HEK293 (cell line): ENCODE measurements around the gene SLC16A13.
A peak's percentile ranks its signal among the peaks of the same experiment; 100 is the strongest.

ENCODE experiments used
- CTCF ChIA-PET: fragments of 350-600 bp; formaldehyde crosslinking; extraction: SDS; loops from one replicate; lab custom pipeline; 2021; ENCODE audit warnings: antibody characterized with exemption; lab: Yijun Ruan, JAX
- POLR2A ChIA-PET: fragments of 300-600 bp; formaldehyde crosslinking; extraction: SDS; loops from one replicate; lab custom pipeline; 2020; ENCODE audit warnings: antibody characterized with exemption, inconsistent platforms; lab: Yijun Ruan, JAX
- H3K27ac ChIP-seq: fragments of 200-500 bp; sonication (Bioruptor generic); 2 replicates; pipeline ENCODE4 v1.5.1; 2014; ENCODE audit warnings: low read depth, low read length, control low read depth, inconsistent platforms; ENCODE audit errors: extremely low read depth
- H3K36me3 ChIP-seq, 2 experiments: fragments of 200-500 bp in 1 of 2; sonication (Bioruptor generic) in 1 of 2; 1 replicate in 1 of 2; 2 replicates in 1 of 2; pipeline ENCODE4 v1.5.1; 2014 to 2017; ENCODE audit warnings: inconsistent platforms in 2 of 2, low read length in 2 of 2; ENCODE audit not compliant: control insufficient read depth in 2 of 2, insufficient read depth in 1 of 2
- H3K4me1 ChIP-seq: fragments of 200-500 bp; sonication (Bioruptor generic); 2 replicates; pipeline ENCODE4 v1.5.1; 2014; ENCODE audit warnings: mild to moderate bottlenecking, low read length, inconsistent platforms; ENCODE audit not compliant: control insufficient read depth, insufficient read depth
- H3K4me3 ChIP-seq: 2 replicates; pipeline ENCODE4 v1.5.1; 2011; ENCODE audit warnings: low read depth, mild to moderate bottlenecking, control low read depth, low read length, moderate library complexity
- H3K9me3 ChIP-seq: fragments of 200-500 bp; sonication (Bioruptor generic); 2 replicates; pipeline ENCODE4 v1.5.1; 2014; ENCODE audit warnings: low read depth, low read length, inconsistent platforms; ENCODE audit not compliant: control insufficient read depth, insufficient read depth
- GLIS1 ChIP-seq: fragments of 450-650 bp; formaldehyde crosslinking; IDR thresholded peaks from 2 replicates; pipeline ENCODE4 v1.5.1; 2016; ENCODE audit warnings: missing biosample characterization, missing genetic modification characterization
- HOXD13 ChIP-seq: sonication (generic); formaldehyde crosslinking; IDR thresholded peaks from 2 replicates; pipeline ENCODE4 v1.8.0; 2022; ENCODE audit warnings: missing genetic modification reagents, borderline replicate concordance
- INSM2 ChIP-seq: fragments of 450-650 bp; formaldehyde crosslinking; IDR thresholded peaks from 2 replicates; pipeline ENCODE4 v1.5.1; 2016; ENCODE audit warnings: missing biosample characterization, missing genetic modification characterization
- KLF16 ChIP-seq: fragments of 450-650 bp; formaldehyde crosslinking; IDR thresholded peaks from 2 replicates; pipeline ENCODE4 v1.5.1; 2017; ENCODE audit warnings: missing biosample characterization, missing genetic modification characterization
- KLF9 ChIP-seq: fragments of 450-650 bp; formaldehyde crosslinking; IDR thresholded peaks from 2 replicates; pipeline ENCODE4 v1.5.1; 2016; ENCODE audit warnings: missing biosample characterization, missing genetic modification characterization, low read depth
- OVOL3 ChIP-seq: fragments of 450-650 bp; formaldehyde crosslinking; IDR thresholded peaks from 2 replicates; pipeline ENCODE4 v1.5.1; 2016; ENCODE audit warnings: missing biosample characterization, missing genetic modification characterization
- RBAK ChIP-seq: fragments of 450-650 bp; formaldehyde crosslinking; IDR thresholded peaks from 2 replicates; pipeline ENCODE4 v1.5.1; 2016; ENCODE audit warnings: missing biosample characterization, missing genetic modification characterization
- ZBTB1 ChIP-seq: fragments of 450-650 bp; formaldehyde crosslinking; IDR thresholded peaks from 2 replicates; pipeline ENCODE4 v1.5.1; 2016; ENCODE audit warnings: missing biosample characterization, missing genetic modification characterization
- ZBTB48 ChIP-seq: fragments of 450-650 bp; formaldehyde crosslinking; IDR thresholded peaks from 2 replicates; pipeline ENCODE4 v1.5.1; 2016; ENCODE audit warnings: missing biosample characterization, missing genetic modification characterization
- ZBTB6 ChIP-seq: fragments of 450-650 bp; formaldehyde crosslinking; IDR thresholded peaks from 2 replicates; pipeline ENCODE4 v1.5.1; 2017; ENCODE audit warnings: missing biosample characterization, missing genetic modification characterization
- ZNF112 ChIP-seq: fragments of 450-650 bp; formaldehyde crosslinking; IDR thresholded peaks from 2 replicates; pipeline ENCODE4 v1.5.0; 2017; ENCODE audit warnings: missing biosample characterization, missing genetic modification characterization
- ZNF132 ChIP-seq: fragments of 450-650 bp; formaldehyde crosslinking; IDR thresholded peaks from 2 replicates; pipeline ENCODE4 v1.5.1; 2017; ENCODE audit warnings: missing biosample characterization, missing genetic modification characterization, borderline replicate concordance
- ZNF140 ChIP-seq: fragments of 450-650 bp; formaldehyde crosslinking; IDR thresholded peaks from 2 replicates; pipeline ENCODE4 v1.5.1; 2016; ENCODE audit warnings: missing biosample characterization, missing genetic modification characterization
- ZNF174 ChIP-seq: fragments of 450-650 bp; formaldehyde crosslinking; IDR thresholded peaks from 2 replicates; pipeline ENCODE4 v1.5.0; 2017; ENCODE audit warnings: missing biosample characterization, mild to moderate bottlenecking, missing genetic modification characterization
- ZNF239 ChIP-seq: fragments of 450-650 bp; formaldehyde crosslinking; IDR thresholded peaks from 2 replicates; pipeline ENCODE4 v1.5.1; 2016; ENCODE audit warnings: missing biosample characterization, missing genetic modification characterization
- ZNF302 ChIP-seq: fragments of 450-650 bp; formaldehyde crosslinking; IDR thresholded peaks from 2 replicates; pipeline ENCODE4 v1.5.1; 2016; ENCODE audit warnings: missing biosample characterization, missing genetic modification characterization, low read depth
- ZNF37A ChIP-seq: fragments of 450-650 bp; IDR thresholded peaks from 2 replicates; pipeline ENCODE4 v1.5.1; 2018; ENCODE audit warnings: missing biosample characterization, missing genetic modification characterization
- ZNF548 ChIP-seq: fragments of 450-650 bp; formaldehyde crosslinking; IDR thresholded peaks from 2 replicates; pipeline ENCODE4 v1.5.1; 2016; ENCODE audit warnings: missing biosample characterization, missing genetic modification characterization
- ZNF558 ChIP-seq: fragments of 450-650 bp; formaldehyde crosslinking; IDR thresholded peaks from 2 replicates; pipeline ENCODE4 v1.5.1; 2016; ENCODE audit warnings: missing biosample characterization, missing genetic modification characterization
- ZNF585B ChIP-seq: fragments of 450-650 bp; formaldehyde crosslinking; IDR thresholded peaks from 2 replicates; pipeline ENCODE4 v1.5.1; 2016; ENCODE audit warnings: missing biosample characterization, missing genetic modification characterization
- ZNF610 ChIP-seq: fragments of 450-650 bp; formaldehyde crosslinking; IDR thresholded peaks from 2 replicates; pipeline ENCODE4 v1.5.1; 2016; ENCODE audit warnings: missing biosample characterization, missing genetic modification characterization, borderline replicate concordance
- ZNF660 ChIP-seq: fragments of 450-650 bp; IDR thresholded peaks from 2 replicates; pipeline ENCODE4 v1.5.1; 2018; ENCODE audit warnings: missing biosample characterization, mild to moderate bottlenecking, missing genetic modification characterization
- ZNF747 ChIP-seq: fragments of 450-650 bp; formaldehyde crosslinking; IDR thresholded peaks from 2 replicates; pipeline ENCODE4 v1.5.1; 2016; ENCODE audit warnings: missing biosample characterization, missing genetic modification characterization
- ZNF768 ChIP-seq: fragments of 450-650 bp; formaldehyde crosslinking; IDR thresholded peaks from 2 replicates; pipeline ENCODE4 v1.5.1; 2018; ENCODE audit warnings: missing biosample characterization, mild to moderate bottlenecking, missing genetic modification characterization
- ZSCAN30 ChIP-seq: fragments of 450-650 bp; IDR thresholded peaks from 2 replicates; pipeline ENCODE4 v1.5.1; 2018; ENCODE audit warnings: missing biosample characterization, mild to moderate bottlenecking, missing genetic modification characterization, moderate library complexity
- ZSCAN4 ChIP-seq: fragments of 450-650 bp; formaldehyde crosslinking; IDR thresholded peaks from 2 replicates; pipeline ENCODE4 v1.5.1; 2017; ENCODE audit warnings: missing biosample characterization, missing genetic modification characterization
- TF ChIP-seq, protein P1 (sequence below): fragments of 450-650 bp; formaldehyde crosslinking; IDR thresholded peaks from 2 replicates; pipeline ENCODE4 v1.5.1; 2016; ENCODE audit warnings: missing biosample characterization, missing genetic modification characterization
- TF ChIP-seq, protein P2 (sequence below): fragments of 450-650 bp; formaldehyde crosslinking; IDR thresholded peaks from 2 replicates; pipeline ENCODE4 v1.5.1; 2016; ENCODE audit warnings: missing biosample characterization, missing genetic modification characterization, borderline replicate concordance

The SLC16A13 gene

DNA sequence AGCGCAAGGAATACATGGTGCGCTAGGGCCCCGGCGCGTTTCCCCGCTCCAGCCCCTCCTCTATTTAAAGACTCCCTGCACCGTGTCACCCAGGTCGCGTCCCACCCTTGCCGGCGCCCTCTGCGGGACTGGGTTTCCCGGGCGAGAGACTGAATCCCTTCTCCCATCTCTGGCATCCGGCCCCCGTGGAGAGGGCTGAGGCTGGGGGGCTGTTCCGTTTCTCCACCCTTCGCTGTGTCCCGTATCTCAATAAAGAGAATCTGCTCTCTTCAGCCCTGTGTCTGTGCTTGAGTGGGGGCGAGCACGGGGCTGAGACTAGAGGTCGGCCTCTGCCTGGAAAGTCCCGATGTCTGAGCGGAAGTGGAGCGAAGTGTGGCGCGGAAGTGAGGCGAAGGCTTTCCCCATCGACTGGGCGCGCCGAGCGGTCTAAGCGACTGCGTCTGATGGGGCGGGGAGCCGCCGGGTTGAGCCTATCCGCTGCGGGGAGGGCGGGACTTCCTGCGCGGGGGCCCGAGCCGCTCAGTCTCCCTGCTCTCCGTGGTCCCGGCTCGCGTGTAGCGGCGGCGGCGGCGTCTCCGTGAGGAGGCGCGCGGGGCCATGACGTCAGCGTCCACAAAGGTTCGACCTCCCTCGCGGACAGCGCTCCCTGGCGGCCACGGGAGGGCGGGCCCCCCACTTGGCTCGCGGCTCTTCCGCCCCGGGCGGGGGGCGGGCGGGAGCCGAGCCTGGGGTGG is 21.4 kb upstream of the SLC16A13 start (continued):
- no peak for TF ChIP-seq ZNF140 (tag by site-specific recombination)
- no peak for TF ChIP-seq ZBTB1 (tag by site-specific recombination)
- peak; percentile 92; the same call in 1 of the 2 replicates for TF ChIP-seq ZNF610 (tag by site-specific recombination)
- TF ChIP-seq ZNF747 = no peak
- TF ChIP-seq ZNF302 = no peak
- TF ChIP-seq ZNF585B (tag by site-specific recombination) = no peak
- TF ChIP-seq RBAK (tag by site-specific recombination) = no peak
- no peak for TF ChIP-seq ZNF768 (tag by site-specific recombination)
- no peak for TF ChIP-seq ZNF174 (tag by site-specific recombination)
- no peak for TF ChIP-seq ZNF239 (tag by site-specific recombination)
- TF ChIP-seq, protein P1, sequence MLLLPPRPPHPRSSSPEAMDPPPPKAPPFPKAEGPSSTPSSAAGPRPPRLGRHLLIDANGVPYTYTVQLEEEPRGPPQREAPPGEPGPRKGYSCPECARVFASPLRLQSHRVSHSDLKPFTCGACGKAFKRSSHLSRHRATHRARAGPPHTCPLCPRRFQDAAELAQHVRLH (tag by site-specific recombination) = no peak

DNA sequence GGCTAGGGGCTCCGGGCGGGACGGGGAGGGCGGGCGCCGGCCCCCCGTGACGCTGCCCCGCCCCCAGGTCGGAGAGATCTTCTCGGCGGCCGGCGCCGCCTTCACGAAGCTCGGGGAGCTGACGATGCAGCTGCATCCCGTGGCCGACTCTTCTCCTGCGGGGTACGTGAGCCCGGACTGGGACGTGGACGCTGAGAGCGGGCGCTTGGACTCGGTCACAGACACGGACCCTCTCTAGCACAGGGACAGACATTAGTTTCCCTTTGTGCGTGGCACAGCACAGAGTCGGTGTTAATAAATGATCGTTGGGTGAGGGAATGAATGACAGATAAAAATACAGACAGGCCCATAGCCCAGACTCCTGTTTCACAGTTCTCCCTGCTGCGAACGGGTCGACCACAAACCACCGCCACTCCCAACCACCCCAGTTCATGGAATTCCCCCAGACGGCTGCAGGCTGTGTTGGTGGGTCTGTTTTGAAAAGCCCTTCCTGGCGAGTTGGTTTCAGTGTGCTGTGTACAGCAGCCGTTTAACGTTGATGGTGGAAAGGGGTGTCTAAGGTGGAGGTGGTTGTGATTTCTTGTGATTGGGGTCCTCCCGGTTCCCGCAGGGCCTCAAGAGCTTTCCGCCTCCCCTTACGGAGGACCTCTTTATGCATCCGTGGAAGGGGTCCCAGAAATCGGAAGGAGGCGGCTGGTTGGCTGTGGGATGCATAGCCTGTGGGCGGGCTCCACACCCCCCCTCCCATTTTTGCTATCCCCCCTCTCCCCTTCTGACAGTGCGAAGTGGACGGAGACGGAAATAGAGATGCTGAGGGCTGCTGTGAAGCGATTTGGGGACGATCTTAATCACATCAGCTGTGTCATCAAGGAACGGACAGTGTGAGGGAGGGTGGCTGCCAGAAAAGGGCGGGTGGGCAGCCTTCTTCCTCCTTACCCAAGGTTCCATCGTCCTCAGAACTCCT is 20.5 kb upstream of the SLC16A13 start:
- Histone ChIP-seq H3K9me3 (no peaks in the 10 kb centered on the region), H3K4me3 (peak overlapping the region; percentile 67), H3K36me3 (peaks cover 0 to 23% of the 10 kb centered on the region in 2 experiments; a peak in 1 of 3 replicates), H3K27ac (peak overlapping the region; percentile 99), H3K4me1 (peaks cover 12% of the 10 kb centered on the region; the same call in 1 of the 2 replicates)
- ChIA-PET CTCF (interaction anchor here (1.7 to 3.7 kb wide), 4 partner anchors 12 to 349 kb away, joined by 5 to 14 read pairs (median 8); no protein-coding TSS in a partner anchor), POLR2A (interaction anchor here (1.0 kb wide), 3 partner anchors 10 to 105 kb away, joined by 4 to 5 read pairs (median 4); partner anchors contain the start of gene SLC16A13)
- TF ChIP-seq ZNF132 (no peak), ZNF558 (tag by site-specific recombination) (no peak), GLIS1 (tag by site-specific recombination) (peak; percentile 51), ZBTB48 (tag by site-specific recombination) (no peak), OVOL3 (no peak), ZSCAN4 (tag by site-specific recombination) (no peak), ZNF112 (tag by site-specific recombination) (no peak), ZNF548 (no peak), KLF9 (tag by site-specific recombination) (peak; percentile 57), KLF16 (tag by site-specific recombination) (no peak), HOXD13 (CRISPR knock-in tag) (no peak), ZSCAN30 (tag by site-specific recombination) (0 out of 2 replicates have a peak, but pooled peaks have one; percentile 4), ZNF610 (tag by site-specific recombination) (no peak), ZNF660 (tag by site-specific recombination) (0 out of 2 replicates have a peak, but pooled peaks have one; percentile 43), ZBTB6 (tag by site-specific recombination) (no peak), INSM2 (tag by site-specific recombination) (no peak), ZNF37A (tag by site-specific recombination) (no peak)
- TF ChIP-seq, protein P2, sequence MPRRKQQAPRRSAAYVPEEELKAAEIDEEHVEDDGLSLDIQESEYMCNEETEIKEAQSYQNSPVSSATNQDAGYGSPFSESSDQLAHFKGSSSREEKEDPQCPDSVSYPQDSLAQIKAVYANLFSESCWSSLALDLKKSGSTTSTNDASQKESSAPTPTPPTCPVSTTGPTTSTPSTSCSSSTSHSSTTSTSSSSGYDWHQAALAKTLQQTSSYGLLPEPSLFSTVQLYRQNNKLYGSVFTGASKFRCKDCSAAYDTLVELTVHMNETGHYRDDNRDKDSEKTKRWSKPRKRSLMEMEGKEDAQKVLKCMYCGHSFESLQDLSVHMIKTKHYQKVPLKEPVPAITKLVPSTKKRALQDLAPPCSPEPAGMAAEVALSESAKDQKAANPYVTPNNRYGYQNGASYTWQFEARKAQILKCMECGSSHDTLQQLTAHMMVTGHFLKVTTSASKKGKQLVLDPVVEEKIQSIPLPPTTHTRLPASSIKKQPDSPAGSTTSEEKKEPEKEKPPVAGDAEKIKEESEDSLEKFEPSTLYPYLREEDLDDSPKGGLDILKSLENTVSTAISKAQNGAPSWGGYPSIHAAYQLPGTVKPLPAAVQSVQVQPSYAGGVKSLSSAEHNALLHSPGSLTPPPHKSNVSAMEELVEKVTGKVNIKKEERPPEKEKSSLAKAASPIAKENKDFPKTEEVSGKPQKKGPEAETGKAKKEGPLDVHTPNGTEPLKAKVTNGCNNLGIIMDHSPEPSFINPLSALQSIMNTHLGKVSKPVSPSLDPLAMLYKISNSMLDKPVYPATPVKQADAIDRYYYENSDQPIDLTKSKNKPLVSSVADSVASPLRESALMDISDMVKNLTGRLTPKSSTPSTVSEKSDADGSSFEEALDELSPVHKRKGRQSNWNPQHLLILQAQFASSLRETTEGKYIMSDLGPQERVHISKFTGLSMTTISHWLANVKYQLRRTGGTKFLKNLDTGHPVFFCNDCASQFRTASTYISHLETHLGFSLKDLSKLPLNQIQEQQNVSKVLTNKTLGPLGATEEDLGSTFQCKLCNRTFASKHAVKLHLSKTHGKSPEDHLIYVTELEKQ (tag by site-specific recombination) = no peak
